Subcutaneous abdominal adipose tissue (tissue), 5 donors: ENCODE results near the gene APPBP2.
"Not testable (repeated sequence)": the region's sequence is repeated elsewhere in the genome, so short reads cannot be mapped to it uniquely, and the experiment has no call there.

Source experiments
- H3K27ac ChIP-seq: one replicate; pipeline ENCODE4 v1.7.0; 2013; ENCODE audit warnings: low read depth, mild to moderate bottlenecking, inconsistent platforms, low read length, moderate library complexity
- H3K27me3 ChIP-seq, 5 donors: one replicate each; pipeline ENCODE4 v1.7.0; 2013; ENCODE audit warnings: low read length in 5 of 5, inconsistent platforms in 1 of 5; ENCODE audit not compliant: control insufficient read depth in 5 of 5, insufficient read depth in 4 of 5
- H3K36me3 ChIP-seq, 5 donors: one replicate each; pipeline ENCODE4 v1.7.0; 2013; ENCODE audit warnings: low read length in 5 of 5; ENCODE audit not compliant: control insufficient read depth in 5 of 5, insufficient read depth in 5 of 5
- H3K4me1 ChIP-seq, 5 donors: one replicate each; pipeline ENCODE4 v1.7.0; 2013; ENCODE audit warnings: low read length in 5 of 5, mild to moderate bottlenecking in 3 of 5, moderate library complexity in 1 of 5; ENCODE audit not compliant: control insufficient read depth in 5 of 5, insufficient read depth in 5 of 5
- H3K4me3 ChIP-seq, 5 donors: one replicate each; pipeline ENCODE4 v1.7.0; 2013; ENCODE audit warnings: low read length in 5 of 5, low read depth in 1 of 5
- H3K9ac ChIP-seq, 5 donors: one replicate each; pipeline ENCODE4 v1.7.0; 2013; ENCODE audit warnings: low read length in 5 of 5, mild to moderate bottlenecking in 4 of 5, moderate library complexity in 3 of 5
- H3K9me3 ChIP-seq, 5 donors: one replicate each; pipeline ENCODE4 v1.7.0; 2013; ENCODE audit warnings: low read length in 5 of 5; ENCODE audit not compliant: control insufficient read depth in 5 of 5
- donor health status: healthy.
- donor health status: healthy.
- donor health status: healthy.
- donor health status: healthy.
- donor health status: healthy.

Gene APPBP2

DNA sequence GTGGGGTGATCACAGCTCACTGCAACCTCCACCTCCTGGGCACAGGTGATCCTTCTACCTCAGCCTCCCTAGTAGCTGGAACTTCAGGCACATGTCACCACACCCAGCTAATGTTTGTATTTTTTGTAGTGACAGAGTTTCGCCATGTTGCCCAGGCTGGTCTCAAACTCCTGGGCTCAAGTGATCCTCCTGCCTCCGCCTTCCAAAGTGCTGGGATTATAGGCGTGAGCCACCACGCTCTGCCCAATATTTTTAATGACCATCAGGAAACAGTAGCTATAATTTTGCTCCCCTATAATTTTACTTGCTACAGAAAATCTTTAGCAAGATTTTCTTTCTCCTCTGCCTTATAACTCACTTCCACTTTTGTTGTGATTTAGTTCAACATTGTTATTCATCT is 29.7 kb upstream of the APPBP2 start:
- no peak overlapping the region for H3K4me3 ChIP-seq
- H3K27ac ChIP-seq, result no peak overlapping the region
- H3K36me3 ChIP-seq, result no peaks in the 10 kb centered on the region
- peaks cover 0 to 4% (median 0%) of the 10 kb centered on the region in 5 donors for H3K4me1 ChIP-seq
- no peak overlapping the region for H3K9ac ChIP-seq
- H3K27me3 ChIP-seq, result no peaks in the 10 kb centered on the region
- H3K9me3 ChIP-seq, result peaks cover 0 to 8% (median 3%) of the 10 kb centered on the region in 5 donors

DNA sequence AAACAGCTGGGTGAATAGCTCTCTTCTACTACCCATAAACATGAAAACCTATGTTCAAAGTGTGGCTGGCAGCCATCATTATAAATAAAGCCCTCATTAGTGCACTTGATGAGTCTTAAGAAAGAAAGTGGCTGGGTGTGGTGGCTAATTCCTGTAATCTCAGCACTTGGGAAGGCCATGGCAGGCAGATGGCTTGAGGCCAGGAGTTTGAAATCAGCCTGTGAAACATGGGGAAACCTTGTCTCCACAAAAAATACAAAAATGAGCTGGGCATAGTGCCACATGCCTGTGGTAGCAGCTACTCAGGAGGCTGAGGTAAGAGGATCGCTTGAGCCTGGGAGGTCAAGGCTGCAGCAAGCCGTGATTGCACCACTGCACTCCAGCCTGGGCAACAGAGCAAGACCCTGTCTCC is 28.3 kb upstream of the APPBP2 start:
- H3K4me3 ChIP-seq, result no peak overlapping the region
- no peak overlapping the region for H3K27ac ChIP-seq
- no peaks in the 10 kb centered on the region for H3K36me3 ChIP-seq
- peaks cover 0 to 8% (median 3%) of the 10 kb centered on the region in 5 donors for H3K9me3 ChIP-seq
- H3K9ac ChIP-seq, result no peak overlapping the region
- H3K27me3 ChIP-seq, result no peaks in the 10 kb centered on the region
- peaks cover 0 to 4% (median 0%) of the 10 kb centered on the region in 5 donors for H3K4me1 ChIP-seq

DNA sequence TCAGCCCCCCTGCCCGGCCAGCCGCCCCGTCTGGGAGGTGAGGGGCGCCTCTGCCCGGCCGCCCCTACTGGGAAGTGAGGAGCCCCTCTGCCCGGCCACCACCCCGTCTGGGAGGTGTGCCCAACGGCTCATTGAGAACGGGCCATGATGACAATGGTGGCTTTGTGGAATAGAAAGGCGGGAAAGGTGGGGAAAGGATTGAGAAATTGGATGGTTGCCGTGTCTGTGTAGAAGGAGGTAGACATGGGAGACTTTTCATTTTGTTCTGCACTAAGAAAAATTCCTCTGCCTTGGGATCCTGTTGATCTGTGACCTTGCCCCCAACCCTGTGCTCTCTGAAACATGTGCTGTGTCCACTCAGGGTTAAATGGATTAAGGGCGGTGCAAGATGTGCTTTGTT is 26.2 kb upstream of the APPBP2 start:
- not testable (repeated sequence) for H3K4me3 ChIP-seq, H3K27me3 ChIP-seq, H3K4me1 ChIP-seq, H3K9me3 ChIP-seq, H3K36me3 ChIP-seq, H3K27ac ChIP-seq, H3K9ac ChIP-seq

- H3K27ac ChIP-seq, result no peak overlapping the region
- no peak overlapping the region for H3K4me3 ChIP-seq
- H3K9me3 ChIP-seq, result peaks cover 0 to 8% (median 3%) of the 10 kb centered on the region in 5 donors
- no peaks in the 10 kb centered on the region for H3K27me3 ChIP-seq
- H3K36me3 ChIP-seq, result no peaks in the 10 kb centered on the region
- no peak overlapping the region for H3K9ac ChIP-seq
- no peaks in the 10 kb centered on the region for H3K4me1 ChIP-seq
Observed at GRCh38 chr17:60548990-60549389, 22.9 kb upstream of the APPBP2 start.

GRCh38 chr17:60545465-60546191 is 19.6 kb upstream of the APPBP2 start:
- Histone ChIP-seq H3K4me3 (no peak overlapping the region), H3K4me1 (no peaks in the 10 kb centered on the region), H3K27ac (no peak overlapping the region), H3K36me3 (no peaks in the 10 kb centered on the region), H3K9ac (no peak overlapping the region), H3K27me3 (no peaks in the 10 kb centered on the region), H3K9me3 (no peaks in the 10 kb centered on the region)

DNA sequence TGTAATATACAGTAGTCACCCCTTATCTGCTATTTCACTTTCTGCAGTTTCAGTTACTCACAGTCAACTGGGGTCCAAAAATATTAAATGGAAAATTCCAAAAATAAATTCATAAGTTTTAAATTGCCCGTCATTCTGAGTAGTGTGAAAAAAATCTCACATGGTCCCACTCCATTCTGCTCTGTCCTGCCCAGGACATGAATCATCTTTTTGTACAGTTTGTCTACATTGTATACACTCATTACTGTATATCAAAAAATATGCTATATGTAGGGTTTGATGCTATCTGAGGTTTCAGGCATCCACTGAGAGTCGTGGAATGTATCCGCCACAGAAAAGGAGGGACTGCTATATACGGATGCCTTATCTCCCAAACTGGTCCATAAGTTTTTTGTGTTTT is 16.0 kb upstream of the APPBP2 start:
- no peaks in the 10 kb centered on the region for H3K4me1 ChIP-seq
- no peaks in the 10 kb centered on the region for H3K27me3 ChIP-seq
- H3K9ac ChIP-seq, result no peak overlapping the region
- no peak overlapping the region for H3K27ac ChIP-seq
- H3K36me3 ChIP-seq, result no peaks in the 10 kb centered on the region
- H3K9me3 ChIP-seq, result no peaks in the 10 kb centered on the region
- H3K4me3 ChIP-seq, result no peak overlapping the region

DNA sequence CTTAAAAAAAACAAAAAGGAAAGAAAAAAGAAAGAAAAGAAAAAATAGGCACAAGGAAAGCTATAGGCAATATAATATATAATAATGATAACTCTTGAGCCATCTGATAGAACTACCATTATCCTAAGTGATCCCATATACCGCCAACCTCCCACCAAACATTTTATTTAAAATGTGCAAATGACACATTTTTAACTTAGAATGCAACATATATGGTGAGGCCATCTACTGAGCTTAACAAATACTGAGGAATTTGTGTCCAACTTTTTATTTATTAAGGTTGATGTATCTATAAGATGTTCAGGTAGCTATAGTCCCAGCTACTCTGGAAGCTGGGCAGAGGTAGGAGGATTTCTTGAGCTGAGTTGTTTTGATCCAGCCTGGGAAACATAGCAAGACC is 14.4 kb upstream of the APPBP2 start:
- no peak overlapping the region for H3K9ac ChIP-seq

DNA sequence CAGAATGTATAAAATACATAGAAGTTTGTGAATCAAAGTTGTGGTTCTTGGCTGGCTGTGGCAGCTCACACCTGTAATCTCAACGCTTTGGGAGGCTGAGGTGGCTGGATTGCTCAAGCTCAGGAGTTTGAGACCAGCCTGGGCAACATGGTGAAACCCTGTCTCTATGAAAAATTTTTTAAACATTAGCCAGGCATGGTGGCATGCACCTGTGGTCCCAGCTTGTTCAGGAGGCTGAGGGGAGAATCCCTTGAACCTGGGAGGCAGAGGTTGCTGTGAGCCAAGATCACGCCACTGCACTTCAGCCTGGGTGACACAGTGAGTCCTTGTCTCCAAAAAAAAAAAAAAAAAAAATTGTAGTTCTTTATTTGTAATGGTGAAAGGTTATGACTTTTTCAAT is 13.8 kb upstream of the APPBP2 start:
- H3K27me3 ChIP-seq, result no peaks in the 10 kb centered on the region

More for the DNA sequence above, 14.4 kb upstream of the APPBP2 start:
- Histone ChIP-seq H3K9me3 (no peaks in the 10 kb centered on the region), H3K36me3 (no peaks in the 10 kb centered on the region), H3K4me3 (no peak overlapping the region), H3K4me1 (no peaks in the 10 kb centered on the region), H3K27ac (no peak overlapping the region), H3K27me3 (no peaks in the 10 kb centered on the region)

DNA sequence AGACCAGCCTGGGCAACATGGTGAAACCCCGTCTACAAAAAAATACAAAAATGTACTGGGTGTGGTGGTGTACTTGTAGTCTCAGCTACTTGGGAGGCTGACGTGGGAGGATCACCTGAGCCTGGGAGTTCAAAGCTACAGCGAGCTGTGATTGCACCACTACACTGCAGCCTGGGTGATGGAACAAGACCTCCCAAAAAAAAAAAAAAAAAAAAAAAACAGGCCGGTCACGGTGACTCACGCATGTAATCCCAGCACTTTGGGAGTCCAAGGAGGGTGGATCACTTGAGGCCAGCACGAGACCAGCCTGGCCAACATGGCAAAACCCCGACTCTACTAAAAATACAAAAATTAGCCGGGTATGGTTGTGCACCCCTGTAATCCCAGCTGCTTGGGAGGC is 12.7 kb upstream of the APPBP2 start:
- no peaks in the 10 kb centered on the region for H3K36me3 ChIP-seq
- H3K27me3 ChIP-seq, result no peaks in the 10 kb centered on the region
- H3K9me3 ChIP-seq, result no peaks in the 10 kb centered on the region
- no peak overlapping the region for H3K27ac ChIP-seq
- no peak overlapping the region for H3K9ac ChIP-seq
- H3K4me3 ChIP-seq, result no peak overlapping the region
- no peaks in the 10 kb centered on the region for H3K4me1 ChIP-seq

More for the DNA sequence above, 13.8 kb upstream of the APPBP2 start:
- H3K36me3 ChIP-seq, result no peaks in the 10 kb centered on the region
- H3K9me3 ChIP-seq, result no peaks in the 10 kb centered on the region
- no peak overlapping the region for H3K4me3 ChIP-seq
- no peak overlapping the region for H3K9ac ChIP-seq
- H3K4me1 ChIP-seq, result no peaks in the 10 kb centered on the region
- H3K27ac ChIP-seq, result no peak overlapping the region

- no peak overlapping the region for H3K4me3 ChIP-seq
- H3K36me3 ChIP-seq, result no peaks in the 10 kb centered on the region
- H3K4me1 ChIP-seq, result no peaks in the 10 kb centered on the region
- H3K27ac ChIP-seq, result no peak overlapping the region
- H3K9me3 ChIP-seq, result no peaks in the 10 kb centered on the region
- no peaks in the 10 kb centered on the region for H3K27me3 ChIP-seq
- no peak overlapping the region for H3K9ac ChIP-seq
Observed at GRCh38 chr17:60535382-60536279, 9.6 kb upstream of the APPBP2 start.
